ENCODE results near the gene MRPL2.

GRCh38 chr6:43007126-43007525 is 52.1 kb downstream of the MRPL2 start:
- TF ChIP-seq CTCF (conservative IDR thresholded peaks at IDR 0.05) (no peak), EZH2 (IDR thresholded peaks at IDR 0.05; ENCODE audit: low read depth) (no peak)

Data from PC-9 (cell line).